WTC11 (cell line): Measurements from ENCODE around the gene TUBGCP4. TPM values are rescaled to one million over a fixed set of nuclear protein-coding genes. Genes with fewer than 3 reads are reported as not detected.

Source experiments
- ATAC-seq: fragments of 200-7000 bp; cut with Tn5 transposase; 2 replicates; pipeline ENCODE4 v1.10.0; 2021; ENCODE audit warnings: mild to moderate bottlenecking, moderate library complexity
- CTCF ChIA-PET: fragments of 300-600 bp; sonication (Branson Sonifier 250); formaldehyde crosslinking; loops from one replicate; lab custom pipeline; 2021; ENCODE audit warnings: antibody characterized with exemption; lab: Charles Lee
- POLR2A ChIA-PET: fragments of 350-600 bp; sonication (Branson Sonifier 250); formaldehyde crosslinking; loops from one replicate; lab custom pipeline; 2021; ENCODE audit warnings: antibody characterized with exemption; lab: Charles Lee
- DNase-seq: peaks from one replicate; pipeline ENCODE4 v3.0.0; 2021; ENCODE audit warnings: low spot score
- H3K27ac Mint-ChIP-seq: 2 replicates; pipeline ENCODE4 v1.8.0; 2021; ENCODE audit warnings: mixed read lengths
- H3K27me3 Mint-ChIP-seq: 2 replicates; pipeline ENCODE4 v1.8.0; 2021; ENCODE audit warnings: low read depth, mild to moderate bottlenecking, moderate library complexity, mixed read lengths
- H3K36me3 Mint-ChIP-seq: 2 replicates; pipeline ENCODE4 v1.8.0; 2021; ENCODE audit warnings: mixed read lengths
- H3K4me1 Mint-ChIP-seq: 2 replicates; pipeline ENCODE4 v1.8.0; 2022; ENCODE audit warnings: mixed read lengths
- H3K4me3 Mint-ChIP-seq: 2 replicates; pipeline ENCODE4 v1.8.0; 2021; ENCODE audit warnings: mild to moderate bottlenecking, moderate library complexity, mixed read lengths
- H3K9me3 Mint-ChIP-seq: 2 replicates; pipeline ENCODE4 v1.8.0; 2021; ENCODE audit warnings: mixed read lengths
- EMX1 ChIP-seq: fragments of 250-450 bp; sonication (Bioruptor Pico); IDR thresholded peaks from 2 replicates; pipeline ENCODE4 v1.8.0; 2021; ENCODE audit warnings: mild to moderate bottlenecking
- ESRRA ChIP-seq: sonication (generic); formaldehyde crosslinking; IDR thresholded peaks from 2 replicates; pipeline ENCODE4 v1.8.1; 2022; ENCODE audit warnings: mild to moderate bottlenecking, missing genetic modification reagents, borderline replicate concordance
- ETV6 ChIP-seq: sonication (generic); formaldehyde crosslinking; IDR thresholded peaks from 2 replicates; pipeline ENCODE4 v1.8.1; 2022; ENCODE audit warnings: mild to moderate bottlenecking, missing genetic modification reagents
- JAZF1 ChIP-seq: fragments of 250-450 bp; sonication (Bioruptor Pico); IDR thresholded peaks from 2 replicates; pipeline ENCODE4 v1.9.0; 2021; ENCODE audit warnings: moderate library complexity, mild to moderate bottlenecking, inconsistent platforms
- KAT7 ChIP-seq: sonication (generic); formaldehyde crosslinking; IDR thresholded peaks from 2 replicates; pipeline ENCODE4 v1.8.1; 2023; ENCODE audit warnings: missing genetic modification reagents, mild to moderate bottlenecking, borderline replicate concordance
- MYBL2 ChIP-seq: sonication (generic); formaldehyde crosslinking; IDR thresholded peaks from 2 replicates; pipeline ENCODE4 v1.8.1; 2023; ENCODE audit warnings: mild to moderate bottlenecking, moderate library complexity, missing genetic modification reagents
- RELA ChIP-seq: sonication (generic); formaldehyde crosslinking; IDR thresholded peaks from 2 replicates; pipeline ENCODE4 v1.8.1; 2022; ENCODE audit warnings: missing genetic modification reagents, mild to moderate bottlenecking, borderline replicate concordance
- SMAD3 ChIP-seq: sonication (generic); formaldehyde crosslinking; IDR thresholded peaks from 2 replicates; pipeline ENCODE4 v1.8.0; 2022; ENCODE audit warnings: missing genetic modification reagents, mild to moderate bottlenecking, borderline replicate concordance
- TP53 ChIP-seq: sonication (generic); formaldehyde crosslinking; IDR thresholded peaks from 2 replicates; pipeline ENCODE4 v1.8.1; 2023; ENCODE audit warnings: mild to moderate bottlenecking, missing genetic modification reagents
- ZNF232 ChIP-seq: sonication (generic); formaldehyde crosslinking; IDR thresholded peaks from 2 replicates; pipeline ENCODE4 v1.8.0; 2022; ENCODE audit warnings: mild to moderate bottlenecking, missing genetic modification reagents
- total RNA-seq: library from RNA; stranded (reverse); gene quantifications from 3 replicates; pipeline ENCODE4 v1.2.3, GENCODE V29; 2021
- TF ChIP-seq, protein P1 (sequence below): fragments of 250-450 bp; sonication (Bioruptor Pico); IDR thresholded peaks from 2 replicates; pipeline ENCODE4 v1.8.0; 2021; ENCODE audit warnings: mild to moderate bottlenecking
- TF ChIP-seq, protein P2 (sequence below): sonication (generic); formaldehyde crosslinking; IDR thresholded peaks from 2 replicates; pipeline ENCODE4 v1.8.0; 2022; ENCODE audit warnings: mild to moderate bottlenecking, missing genetic modification reagents
- TF ChIP-seq, protein P3 (sequence below): sonication (generic); formaldehyde crosslinking; IDR thresholded peaks from 2 replicates; pipeline ENCODE4 v1.8.1; 2022; ENCODE audit warnings: low read depth, mild to moderate bottlenecking, moderate library complexity, missing genetic modification reagents, borderline replicate concordance
- TF ChIP-seq, protein P4 (sequence below): fragments of 250-450 bp; sonication (Bioruptor Pico); IDR thresholded peaks from 2 replicates; pipeline ENCODE4 v1.9.0; 2021; ENCODE audit warnings: mild to moderate bottlenecking
- TF ChIP-seq, protein P5 (sequence below): sonication (generic); formaldehyde crosslinking; IDR thresholded peaks from 2 replicates; pipeline ENCODE4 v1.8.1; 2023; ENCODE audit warnings: mild to moderate bottlenecking, missing genetic modification reagents, borderline replicate concordance

TUBGCP4 gene
- total RNA-seq, 1 experiment from 2014 or later, result 22.5 TPM

DNA sequence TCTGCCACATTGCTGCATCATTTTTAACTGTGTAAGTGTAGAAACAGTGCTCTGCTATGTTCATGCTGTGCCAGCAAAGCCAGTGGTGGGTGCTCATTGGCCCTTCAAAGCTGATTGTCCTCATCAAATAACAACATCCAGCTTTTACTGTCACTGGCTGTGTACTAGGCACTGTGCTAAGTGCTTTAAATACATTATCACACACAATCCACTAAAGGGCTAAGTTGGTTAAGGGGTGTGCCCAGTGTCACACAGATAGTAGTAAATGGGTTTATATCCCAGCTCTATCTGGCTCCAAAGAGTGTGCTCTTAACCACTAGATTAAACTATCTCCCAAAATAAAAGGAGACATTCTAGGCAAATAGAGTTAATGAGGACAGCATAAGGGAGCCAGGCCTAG, 7.7 kb downstream of the TUBGCP4 start:
- Mint-ChIP-seq H3K4me1 (no peaks in the 10 kb centered on the region), H3K9me3 (no peaks in the 10 kb centered on the region), H3K36me3 (peaks cover 47% of the 10 kb centered on the region), H3K27ac (no peak overlapping the region), H3K27me3 (no peaks in the 10 kb centered on the region), H3K4me3 (no peak overlapping the region)
- CTCF ChIA-PET, result interaction anchor here (0.8 to 1.1 kb wide), 2 partner anchors 8 to 12 kb away, joined by 3 read pairs; partner anchors contain the start of genes TUBGCP4 and ZSCAN29
- DNase-seq, result no peak
- TF ChIP-seq JAZF1 (CRISPR knock-in tag), result no peak
- no peak for TF ChIP-seq ZNF232 (CRISPR knock-in tag)
- TF ChIP-seq, protein P1, sequence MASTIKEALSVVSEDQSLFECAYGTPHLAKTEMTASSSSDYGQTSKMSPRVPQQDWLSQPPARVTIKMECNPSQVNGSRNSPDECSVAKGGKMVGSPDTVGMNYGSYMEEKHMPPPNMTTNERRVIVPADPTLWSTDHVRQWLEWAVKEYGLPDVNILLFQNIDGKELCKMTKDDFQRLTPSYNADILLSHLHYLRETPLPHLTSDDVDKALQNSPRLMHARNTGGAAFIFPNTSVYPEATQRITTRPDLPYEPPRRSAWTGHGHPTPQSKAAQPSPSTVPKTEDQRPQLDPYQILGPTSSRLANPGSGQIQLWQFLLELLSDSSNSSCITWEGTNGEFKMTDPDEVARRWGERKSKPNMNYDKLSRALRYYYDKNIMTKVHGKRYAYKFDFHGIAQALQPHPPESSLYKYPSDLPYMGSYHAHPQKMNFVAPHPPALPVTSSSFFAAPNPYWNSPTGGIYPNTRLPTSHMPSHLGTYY (CRISPR knock-in tag), result no peak
- TF ChIP-seq KAT7, result no peak
- TF ChIP-seq MYBL2 (CRISPR knock-in tag), result no peak
- TF ChIP-seq ETV6 (CRISPR knock-in tag), result no peak
- TF ChIP-seq RELA (CRISPR knock-in tag), result no peak
- TF ChIP-seq, protein P2, sequence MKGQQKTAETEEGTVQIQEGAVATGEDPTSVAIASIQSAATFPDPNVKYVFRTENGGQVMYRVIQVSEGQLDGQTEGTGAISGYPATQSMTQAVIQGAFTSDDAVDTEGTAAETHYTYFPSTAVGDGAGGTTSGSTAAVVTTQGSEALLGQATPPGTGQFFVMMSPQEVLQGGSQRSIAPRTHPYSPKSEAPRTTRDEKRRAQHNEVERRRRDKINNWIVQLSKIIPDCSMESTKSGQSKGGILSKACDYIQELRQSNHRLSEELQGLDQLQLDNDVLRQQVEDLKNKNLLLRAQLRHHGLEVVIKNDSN (CRISPR knock-in tag), result no peak
- TF ChIP-seq, protein P3, sequence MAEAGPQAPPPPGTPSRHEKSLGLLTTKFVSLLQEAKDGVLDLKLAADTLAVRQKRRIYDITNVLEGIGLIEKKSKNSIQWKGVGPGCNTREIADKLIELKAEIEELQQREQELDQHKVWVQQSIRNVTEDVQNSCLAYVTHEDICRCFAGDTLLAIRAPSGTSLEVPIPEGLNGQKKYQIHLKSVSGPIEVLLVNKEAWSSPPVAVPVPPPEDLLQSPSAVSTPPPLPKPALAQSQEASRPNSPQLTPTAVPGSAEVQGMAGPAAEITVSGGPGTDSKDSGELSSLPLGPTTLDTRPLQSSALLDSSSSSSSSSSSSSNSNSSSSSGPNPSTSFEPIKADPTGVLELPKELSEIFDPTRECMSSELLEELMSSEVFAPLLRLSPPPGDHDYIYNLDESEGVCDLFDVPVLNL, result no peak
- no peak for TF ChIP-seq SMAD3 (CRISPR knock-in tag)
- no peak for TF ChIP-seq TP53 (CRISPR knock-in tag)
- no peak for ATAC-seq
- POLR2A ChIA-PET, result no interaction called here

DNA sequence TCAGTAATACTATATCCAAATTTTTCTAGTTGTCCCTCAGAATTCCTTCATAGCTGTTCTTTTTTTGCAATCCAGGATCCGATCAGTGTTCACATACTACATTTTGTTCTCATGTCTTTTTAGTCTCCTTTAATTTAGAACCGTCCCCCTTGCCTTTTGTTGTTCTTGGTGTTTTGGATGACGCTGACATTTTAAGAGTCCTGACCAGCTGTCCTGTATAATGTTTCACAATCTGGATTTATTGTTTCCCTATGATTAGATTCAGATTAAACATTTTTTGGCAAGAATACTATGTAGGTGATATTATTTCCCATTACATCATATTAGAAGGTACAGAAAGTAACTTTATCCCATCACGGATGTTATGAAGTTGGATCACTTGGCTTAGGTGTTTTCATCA, 11.4 kb downstream of the TUBGCP4 start:
- H3K27ac Mint-ChIP-seq, result no peak overlapping the region

DNA sequence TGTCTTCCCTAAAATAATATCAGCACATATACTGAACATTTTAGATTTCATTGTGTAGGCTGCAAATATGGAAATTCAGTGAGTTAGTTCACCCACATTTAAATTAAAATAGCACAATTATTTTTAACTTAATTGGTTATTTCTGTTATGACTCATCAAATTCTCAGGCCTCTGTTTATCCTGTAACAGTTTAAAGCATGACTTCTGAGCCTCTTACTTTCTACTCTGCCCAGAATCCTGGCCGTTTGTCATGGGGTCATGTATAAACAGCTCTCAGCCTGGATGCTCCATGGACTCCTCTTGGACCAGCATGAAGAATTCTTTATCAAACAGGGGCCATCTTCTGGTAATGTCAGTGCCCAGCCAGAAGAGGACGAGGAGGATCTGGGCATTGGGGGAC, 12.2 kb downstream of the TUBGCP4 start:
- Mint-ChIP-seq H3K4me1 (no peaks in the 10 kb centered on the region), H3K9me3 (no peaks in the 10 kb centered on the region), H3K4me3 (no peak overlapping the region), H3K27me3 (no peaks in the 10 kb centered on the region), H3K27ac (no peak overlapping the region), H3K36me3 (peaks cover 58% of the 10 kb centered on the region)
- DNase-seq (no peak), ATAC-seq (no peak)
- CTCF ChIA-PET, result no interaction called here
- POLR2A ChIA-PET, result no interaction called here
- TF ChIP-seq ESRRA, result no peak
- TF ChIP-seq, protein P4, sequence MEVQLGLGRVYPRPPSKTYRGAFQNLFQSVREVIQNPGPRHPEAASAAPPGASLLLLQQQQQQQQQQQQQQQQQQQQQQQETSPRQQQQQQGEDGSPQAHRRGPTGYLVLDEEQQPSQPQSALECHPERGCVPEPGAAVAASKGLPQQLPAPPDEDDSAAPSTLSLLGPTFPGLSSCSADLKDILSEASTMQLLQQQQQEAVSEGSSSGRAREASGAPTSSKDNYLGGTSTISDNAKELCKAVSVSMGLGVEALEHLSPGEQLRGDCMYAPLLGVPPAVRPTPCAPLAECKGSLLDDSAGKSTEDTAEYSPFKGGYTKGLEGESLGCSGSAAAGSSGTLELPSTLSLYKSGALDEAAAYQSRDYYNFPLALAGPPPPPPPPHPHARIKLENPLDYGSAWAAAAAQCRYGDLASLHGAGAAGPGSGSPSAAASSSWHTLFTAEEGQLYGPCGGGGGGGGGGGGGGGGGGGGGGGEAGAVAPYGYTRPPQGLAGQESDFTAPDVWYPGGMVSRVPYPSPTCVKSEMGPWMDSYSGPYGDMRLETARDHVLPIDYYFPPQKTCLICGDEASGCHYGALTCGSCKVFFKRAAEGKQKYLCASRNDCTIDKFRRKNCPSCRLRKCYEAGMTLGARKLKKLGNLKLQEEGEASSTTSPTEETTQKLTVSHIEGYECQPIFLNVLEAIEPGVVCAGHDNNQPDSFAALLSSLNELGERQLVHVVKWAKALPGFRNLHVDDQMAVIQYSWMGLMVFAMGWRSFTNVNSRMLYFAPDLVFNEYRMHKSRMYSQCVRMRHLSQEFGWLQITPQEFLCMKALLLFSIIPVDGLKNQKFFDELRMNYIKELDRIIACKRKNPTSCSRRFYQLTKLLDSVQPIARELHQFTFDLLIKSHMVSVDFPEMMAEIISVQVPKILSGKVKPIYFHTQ (CRISPR knock-in tag), result no peak
- no peak for TF ChIP-seq EMX1 (CRISPR knock-in tag)

More for the DNA sequence above, 11.4 kb downstream of the TUBGCP4 start:
- DNase-seq, result no peak
- no peak for ATAC-seq
- ChIA-PET CTCF (no interaction called here), POLR2A (no interaction called here)
- H3K36me3 Mint-ChIP-seq, result peaks cover 64% of the 10 kb centered on the region
- TF ChIP-seq, protein P5, sequence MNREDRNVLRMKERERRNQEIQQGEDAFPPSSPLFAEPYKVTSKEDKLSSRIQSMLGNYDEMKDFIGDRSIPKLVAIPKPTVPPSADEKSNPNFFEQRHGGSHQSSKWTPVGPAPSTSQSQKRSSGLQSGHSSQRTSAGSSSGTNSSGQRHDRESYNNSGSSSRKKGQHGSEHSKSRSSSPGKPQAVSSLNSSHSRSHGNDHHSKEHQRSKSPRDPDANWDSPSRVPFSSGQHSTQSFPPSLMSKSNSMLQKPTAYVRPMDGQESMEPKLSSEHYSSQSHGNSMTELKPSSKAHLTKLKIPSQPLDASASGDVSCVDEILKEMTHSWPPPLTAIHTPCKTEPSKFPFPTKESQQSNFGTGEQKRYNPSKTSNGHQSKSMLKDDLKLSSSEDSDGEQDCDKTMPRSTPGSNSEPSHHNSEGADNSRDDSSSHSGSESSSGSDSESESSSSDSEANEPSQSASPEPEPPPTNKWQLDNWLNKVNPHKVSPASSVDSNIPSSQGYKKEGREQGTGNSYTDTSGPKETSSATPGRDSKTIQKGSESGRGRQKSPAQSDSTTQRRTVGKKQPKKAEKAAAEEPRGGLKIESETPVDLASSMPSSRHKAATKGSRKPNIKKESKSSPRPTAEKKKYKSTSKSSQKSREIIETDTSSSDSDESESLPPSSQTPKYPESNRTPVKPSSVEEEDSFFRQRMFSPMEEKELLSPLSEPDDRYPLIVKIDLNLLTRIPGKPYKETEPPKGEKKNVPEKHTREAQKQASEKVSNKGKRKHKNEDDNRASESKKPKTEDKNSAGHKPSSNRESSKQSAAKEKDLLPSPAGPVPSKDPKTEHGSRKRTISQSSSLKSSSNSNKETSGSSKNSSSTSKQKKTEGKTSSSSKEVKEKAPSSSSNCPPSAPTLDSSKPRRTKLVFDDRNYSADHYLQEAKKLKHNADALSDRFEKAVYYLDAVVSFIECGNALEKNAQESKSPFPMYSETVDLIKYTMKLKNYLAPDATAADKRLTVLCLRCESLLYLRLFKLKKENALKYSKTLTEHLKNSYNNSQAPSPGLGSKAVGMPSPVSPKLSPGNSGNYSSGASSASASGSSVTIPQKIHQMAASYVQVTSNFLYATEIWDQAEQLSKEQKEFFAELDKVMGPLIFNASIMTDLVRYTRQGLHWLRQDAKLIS (CRISPR knock-in tag), result no peak
- TF ChIP-seq, all 79 proteins: peak for 0
- Mint-ChIP-seq H3K9me3 (no peaks in the 10 kb centered on the region), H3K4me3 (no peak overlapping the region), H3K27me3 (no peaks in the 10 kb centered on the region), H3K4me1 (no peaks in the 10 kb centered on the region)
